A673 (cell line): ENCODE measurements around the gene PSMB3. TPM values are rescaled to one million over a fixed set of nuclear protein-coding genes. Genes with fewer than 3 reads are reported as not detected.

ENCODE experiments used
- BruUV-seq: library from RNA; stranded (reverse); fragments of 400-500 nt; replicated peaks from 2 replicates; lab custom pipeline; 2021; lab: Mats Ljungman, UMichigan
- CTCF ChIA-PET: fragments of 300-600 bp; sonication (Branson Sonifier 250); formaldehyde crosslinking; loops from one replicate; lab custom pipeline; 2022; ENCODE audit warnings: antibody characterized with exemption; lab: Charles Lee
- POLR2A ChIA-PET: fragments of 300-600 bp; sonication (Branson Sonifier 250); formaldehyde crosslinking; loops from one replicate; lab custom pipeline; 2022; ENCODE audit warnings: antibody characterized with exemption; ENCODE audit not compliant: low non-redundant PET; lab: Charles Lee
- DNase-seq: peaks from one replicate; pipeline ENCODE4 v3.0.0-alpha.2; 2015; ENCODE audit warnings: low spot score
- H3K27ac ChIP-seq: fragments of 200-600 bp; sonication (generic); 2 replicates; pipeline ENCODE4 v1.5.1; 2016; ENCODE audit warnings: mixed run types, low read depth, mild to moderate bottlenecking, mixed read lengths, antibody characterized with exemption, low read length; ENCODE audit not compliant: poor library complexity, severe bottlenecking
- H3K27me3 ChIP-seq: fragments of 200-600 bp; sonication (generic); replicated peaks from 2 replicates; pipeline ENCODE4 v1.6.1; 2017; ENCODE audit warnings: mixed run types, low read depth, mild to moderate bottlenecking, mixed read lengths, antibody characterized with exemption, low read length; ENCODE audit not compliant: insufficient read depth, poor library complexity
- H3K36me3 ChIP-seq: fragments of 200-600 bp; sonication (generic); 2 replicates; pipeline ENCODE4 v1.6.1; 2016; ENCODE audit warnings: mixed run types, mild to moderate bottlenecking, mixed read lengths, antibody characterized with exemption, low read length; ENCODE audit not compliant: insufficient read depth, poor library complexity, severe bottlenecking
- H3K4me1 ChIP-seq: fragments of 200-600 bp; sonication (generic); 2 replicates; pipeline ENCODE4 v1.6.1; 2017; ENCODE audit warnings: mixed run types, mild to moderate bottlenecking, mixed read lengths, antibody characterized with exemption, low read length; ENCODE audit not compliant: insufficient read depth, poor library complexity, severe bottlenecking
- H3K4me3 ChIP-seq: fragments of 200-600 bp; sonication (generic); 2 replicates; pipeline ENCODE4 v1.5.1; 2016; ENCODE audit warnings: low read depth, mixed run types, mild to moderate bottlenecking, mixed read lengths, low read length; ENCODE audit not compliant: poor library complexity, severe bottlenecking
- H3K9me3 ChIP-seq: fragments of 200-600 bp; sonication (generic); 2 replicates; pipeline ENCODE4 v1.6.1; 2016; ENCODE audit warnings: mixed run types, low read depth, mild to moderate bottlenecking, mixed read lengths, antibody characterized with exemption, low read length; ENCODE audit not compliant: poor library complexity, severe bottlenecking
- EZH2 ChIP-seq: fragments of 200-600 bp; sonication (generic); IDR thresholded peaks from 2 replicates; pipeline ENCODE4 v1.6.1; 2017; ENCODE audit warnings: borderline replicate concordance, low read depth, mild to moderate bottlenecking, mixed read lengths, antibody characterized with exemption, low read length; ENCODE audit not compliant: poor library complexity, severe bottlenecking
- intact Hi-C: fragments of 100-400 bp; cut with micrococcal nuclease; formaldehyde crosslinking; loops from one replicate; pipeline ENCODE4 v1.10.0; 2022; ENCODE audit not compliant: unreplicated experiment
- total RNA-seq: library from RNA; stranded (reverse); gene quantifications from 2 replicates; pipeline ENCODE4 v1.2.3, GENCODE V29; 2021
- TF ChIP-seq, protein P1 (sequence below): fragments of 300-800, 200-600 bp; sonication (generic); conservative IDR thresholded peaks from 2 replicates; pipeline ENCODE4 v1.5.1; 2017; ENCODE audit warnings: low read depth, mild to moderate bottlenecking, antibody characterized with exemption, low read length, moderate library complexity, mixed read lengths

The PSMB3 gene
- total RNA-seq, 1 experiment from 2014 or later = 217 TPM

GRCh38 chr17:38710985-38711384, 41.6 kb upstream of the PSMB3 start:
- DNase-seq = no peak
- CTCF ChIA-PET = no interaction called here
- no peak overlapping the region for H3K27ac ChIP-seq
- H3K9me3 ChIP-seq = no peaks in the 10 kb centered on the region
- intact Hi-C loops = no loop called here
- no peaks in the 10 kb centered on the region for H3K27me3 ChIP-seq
- no peak overlapping the region for H3K4me3 ChIP-seq
- no peaks in the 10 kb centered on the region for H3K4me1 ChIP-seq
- peaks cover 11% of the 10 kb centered on the region for H3K36me3 ChIP-seq
- POLR2A ChIA-PET = no interaction called here
- no TSS peak for BruUV-seq
- no peak for TF ChIP-seq EZH2
- TF ChIP-seq, protein P1, sequence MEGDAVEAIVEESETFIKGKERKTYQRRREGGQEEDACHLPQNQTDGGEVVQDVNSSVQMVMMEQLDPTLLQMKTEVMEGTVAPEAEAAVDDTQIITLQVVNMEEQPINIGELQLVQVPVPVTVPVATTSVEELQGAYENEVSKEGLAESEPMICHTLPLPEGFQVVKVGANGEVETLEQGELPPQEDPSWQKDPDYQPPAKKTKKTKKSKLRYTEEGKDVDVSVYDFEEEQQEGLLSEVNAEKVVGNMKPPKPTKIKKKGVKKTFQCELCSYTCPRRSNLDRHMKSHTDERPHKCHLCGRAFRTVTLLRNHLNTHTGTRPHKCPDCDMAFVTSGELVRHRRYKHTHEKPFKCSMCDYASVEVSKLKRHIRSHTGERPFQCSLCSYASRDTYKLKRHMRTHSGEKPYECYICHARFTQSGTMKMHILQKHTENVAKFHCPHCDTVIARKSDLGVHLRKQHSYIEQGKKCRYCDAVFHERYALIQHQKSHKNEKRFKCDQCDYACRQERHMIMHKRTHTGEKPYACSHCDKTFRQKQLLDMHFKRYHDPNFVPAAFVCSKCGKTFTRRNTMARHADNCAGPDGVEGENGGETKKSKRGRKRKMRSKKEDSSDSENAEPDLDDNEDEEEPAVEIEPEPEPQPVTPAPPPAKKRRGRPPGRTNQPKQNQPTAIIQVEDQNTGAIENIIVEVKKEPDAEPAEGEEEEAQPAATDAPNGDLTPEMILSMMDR = no peak

GRCh38 chr17:38711792-38712571, 40.6 kb upstream of the PSMB3 start:
- Histone ChIP-seq H3K27ac (no peak overlapping the region), H3K9me3 (no peaks in the 10 kb centered on the region), H3K36me3 (peaks cover 13% of the 10 kb centered on the region), H3K27me3 (no peaks in the 10 kb centered on the region), H3K4me1 (no peaks in the 10 kb centered on the region), H3K4me3 (no peak overlapping the region)
- no peak for DNase-seq
- no peak for TF ChIP-seq EZH2
- TF ChIP-seq, protein P1 = no peak
- intact Hi-C loops = no loop called here
- ChIA-PET POLR2A (no interaction called here), CTCF (no interaction called here)
- no TSS peak for BruUV-seq

- no TSS peak for BruUV-seq
- CTCF ChIA-PET = no interaction called here
These were observed 39.9 kb upstream of the PSMB3 start for GRCh38 chr17:38712593-38712992.

More at GRCh38 chr17:38712593-38712992, 39.9 kb upstream of the PSMB3 start:
- no peaks in the 10 kb centered on the region for H3K9me3 ChIP-seq
- POLR2A ChIA-PET = no interaction called here
- H3K4me3 ChIP-seq = no peak overlapping the region
- TF ChIP-seq EZH2 = no peak
- TF ChIP-seq, protein P1 = no peak
- intact Hi-C loops = no loop called here
- H3K27ac ChIP-seq = no peak overlapping the region
- no peak for DNase-seq
- no peaks in the 10 kb centered on the region for H3K4me1 ChIP-seq
- H3K27me3 ChIP-seq = no peaks in the 10 kb centered on the region
- peaks cover 15% of the 10 kb centered on the region for H3K36me3 ChIP-seq
